NCI-H146 treated with DMSO at 0.1 percent for 48 hours (cell line): ENCODE data around the gene ZC3H4.
"Not testable (repeated sequence)": the region's sequence is repeated elsewhere in the genome, so short reads cannot be mapped to it uniquely, and the experiment has no call there.

Experiments
- DNase-seq: peaks from one replicate; lab custom pipeline; 2025; ENCODE audit not compliant: unreplicated experiment; lab: John Stamatoyannopoulos, UW

Gene ZC3H4

DNA sequence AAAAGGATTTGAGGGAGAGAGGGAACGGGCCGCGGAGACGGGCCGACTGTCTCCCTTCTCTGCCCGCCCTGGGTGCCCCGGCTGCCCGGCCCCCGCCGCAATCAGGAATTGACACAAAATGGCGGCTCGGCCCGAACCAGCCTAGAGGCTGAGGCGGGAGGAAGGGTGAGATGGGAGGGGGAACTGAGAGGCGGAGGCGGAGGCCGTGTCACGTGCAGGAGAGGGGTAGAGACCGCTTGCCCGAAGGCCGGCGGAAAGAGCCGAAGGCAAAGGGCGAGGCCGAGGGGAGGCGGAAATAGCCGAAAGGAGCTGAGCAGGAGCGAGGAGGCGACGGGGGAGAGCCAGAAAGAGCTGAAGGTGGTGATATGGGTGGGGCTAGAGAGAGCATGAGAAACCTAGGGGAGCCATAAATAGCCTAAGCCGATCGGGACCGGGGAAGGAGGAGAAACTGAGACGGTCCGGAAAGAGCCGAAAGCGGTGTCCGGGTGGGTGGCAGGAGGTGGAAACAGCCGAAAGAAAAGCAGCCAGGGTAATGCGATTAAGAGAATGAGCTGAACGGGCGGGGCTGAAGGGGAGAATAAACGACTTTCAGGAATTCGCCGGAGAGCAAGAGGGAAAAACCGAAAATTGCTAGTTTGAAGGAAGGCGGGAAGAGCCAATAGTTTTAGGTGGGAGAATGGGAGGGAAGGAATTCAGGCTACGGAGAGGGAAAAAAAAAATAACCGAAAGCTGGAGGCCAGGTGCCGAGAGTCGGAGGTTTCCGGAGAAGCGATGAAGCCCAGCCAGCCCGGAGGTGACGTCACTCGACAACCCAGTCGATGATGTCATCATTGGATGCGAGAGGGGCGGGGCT lies at the start of gene ZC3H4:
Gene ZC3H4 (minus strand): TSS at position 780 of the 853 bp plus-strand sequence. CDS start 1,192 bp downstream, outside the sequence.
- peak; percentile 99 for DNase-seq

- no peak for DNase-seq
Observed at GRCh38 chr19:47161876-47162489, 48.4 kb upstream of the ZC3H4 start.

DNA sequence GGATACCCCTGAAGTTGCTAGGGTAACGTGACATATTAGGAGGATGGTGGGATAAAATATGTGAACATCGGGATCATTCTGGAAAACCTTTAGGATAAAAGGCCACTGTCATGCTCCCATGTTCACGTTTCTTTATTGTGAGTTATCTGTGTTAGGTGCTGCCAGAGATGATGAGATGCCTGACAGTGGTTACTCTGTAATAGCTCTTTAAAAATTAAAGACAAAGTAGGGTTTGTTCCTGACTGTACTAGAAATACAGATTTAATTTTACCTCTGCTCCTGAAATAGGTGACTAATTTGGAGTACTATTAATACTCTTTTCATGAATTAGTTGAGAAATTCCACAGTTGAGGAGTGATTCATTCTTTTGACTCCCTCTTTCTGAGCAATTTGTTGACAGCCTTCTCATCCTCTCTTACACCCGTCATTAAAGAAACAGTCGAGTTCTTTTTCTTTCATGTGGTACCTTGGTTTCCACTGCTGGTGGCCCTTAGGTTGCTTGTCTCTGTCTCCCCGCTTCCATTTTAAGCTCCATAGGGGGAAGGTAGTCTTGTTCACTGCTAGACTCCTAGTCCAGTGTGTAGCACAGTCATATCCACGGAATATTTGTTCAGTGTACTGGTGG lies 45.4 kb upstream of the ZC3H4 start:
- DNase-seq = no peak

GRCh38 chr19:47158367-47158791 lies 44.8 kb upstream of the ZC3H4 start:
- DNase-seq = no peak

DNA sequence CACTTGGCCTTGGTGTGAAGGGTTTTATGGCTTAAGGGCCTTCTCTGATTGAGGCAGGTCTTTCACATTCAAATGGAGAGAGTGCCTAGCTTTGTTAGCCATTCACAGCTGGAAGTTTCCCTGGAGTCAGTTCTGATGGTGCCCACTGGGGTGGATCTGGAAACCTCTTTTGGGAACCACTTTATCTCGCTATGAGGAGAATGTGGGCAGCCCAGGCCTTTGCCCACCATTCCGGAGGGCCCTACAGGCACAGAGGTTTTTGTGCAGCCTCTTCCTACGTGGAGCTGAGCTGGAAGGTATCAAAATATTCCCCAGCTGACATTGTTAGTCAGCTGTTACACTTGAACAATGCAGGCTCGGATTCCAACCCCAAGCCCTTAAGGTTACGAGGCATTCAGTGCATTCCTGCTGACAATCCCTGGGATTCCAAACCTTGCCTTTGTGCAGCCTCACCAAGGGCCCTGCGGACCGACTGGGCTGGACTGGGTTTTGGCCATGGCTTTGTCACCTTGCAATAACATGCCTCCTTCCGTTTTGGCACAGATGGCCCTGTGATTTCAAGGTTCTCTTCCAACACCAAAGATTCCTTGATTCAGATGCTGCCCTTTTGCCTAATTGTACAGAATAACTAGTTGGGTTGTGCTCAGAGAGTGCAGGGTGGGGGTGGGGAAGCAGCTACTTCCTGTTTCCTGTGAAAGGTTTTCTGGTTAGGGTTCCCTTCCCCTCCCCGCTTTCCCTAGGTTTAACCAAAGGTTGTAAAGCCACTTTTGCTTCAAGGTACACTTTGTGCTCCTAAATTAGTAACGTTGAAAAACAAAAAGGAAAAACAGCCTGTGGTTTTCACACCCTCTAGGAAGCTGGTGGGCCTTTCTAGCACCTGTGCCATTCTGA lies 44.1 kb upstream of the ZC3H4 start:
- peak; percentile 13 for DNase-seq

DNA sequence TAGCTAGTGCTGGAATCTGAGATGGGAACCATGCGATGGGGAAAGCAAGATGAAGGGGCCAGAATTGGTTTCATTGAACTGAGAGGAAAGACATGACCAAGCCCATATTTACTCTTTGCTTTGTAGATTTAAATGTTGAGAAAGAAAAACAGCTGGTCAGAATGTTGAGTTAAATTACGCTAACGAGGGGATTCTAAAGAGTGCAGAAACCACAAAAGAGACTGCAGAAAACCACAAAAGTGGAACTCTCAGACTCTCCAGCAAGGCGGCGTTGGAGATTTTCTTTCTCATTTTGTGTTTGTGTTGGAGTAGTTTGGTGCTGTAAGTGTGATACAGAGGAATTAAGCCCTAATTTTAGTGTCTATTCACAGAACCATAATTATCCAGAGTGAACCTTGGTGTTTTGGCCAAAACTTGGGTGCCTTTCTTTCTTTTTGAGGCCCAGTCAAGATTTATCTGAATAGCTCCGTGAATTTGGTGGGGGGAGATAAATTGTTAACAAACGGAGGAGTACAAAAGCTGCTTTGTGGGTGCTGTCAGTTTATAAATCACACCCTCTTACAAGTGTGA lies 43.4 kb upstream of the ZC3H4 start:
- no peak for DNase-seq

DNA sequence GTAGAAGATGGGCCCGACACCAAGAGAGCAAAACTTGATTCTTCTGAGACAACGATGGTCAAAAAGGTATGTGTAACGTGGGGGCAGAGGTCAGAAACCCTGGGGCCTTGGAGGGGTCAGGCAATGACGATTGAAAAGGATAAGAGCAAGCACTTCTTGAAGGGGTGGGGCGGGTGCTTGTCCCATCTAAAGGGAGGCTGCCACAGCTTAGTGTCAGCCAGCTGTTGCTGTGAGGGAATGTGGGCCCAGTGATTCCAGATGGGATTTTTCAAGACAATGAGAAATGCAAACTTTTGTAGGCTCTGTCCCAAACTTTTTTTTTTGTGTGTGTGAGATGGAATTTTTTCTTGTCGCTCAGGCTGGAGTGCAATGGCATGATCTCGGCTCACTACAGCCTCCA lies 41.6 kb upstream of the ZC3H4 start:
- DNase-seq = no peak

DNA sequence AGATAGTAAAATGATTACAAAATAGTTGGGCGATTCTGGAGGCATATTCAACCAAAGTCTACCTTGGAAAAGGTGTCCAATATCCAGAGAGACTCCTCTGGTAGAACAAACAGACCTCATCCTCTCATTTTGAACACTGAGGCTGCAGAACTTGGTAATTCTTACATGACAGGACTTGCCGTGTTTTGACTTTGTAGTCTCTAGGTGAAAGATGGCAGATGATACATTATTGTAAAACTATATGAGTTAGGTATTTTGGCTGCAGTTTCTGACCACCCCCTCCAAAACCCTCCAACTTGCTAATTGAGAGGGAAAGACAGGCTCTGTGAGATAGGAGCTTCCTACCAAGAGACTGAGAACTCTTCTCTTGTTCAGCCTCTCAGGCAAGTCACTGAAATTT lies 39.7 kb upstream of the ZC3H4 start:
- DNase-seq = no peak

DNA sequence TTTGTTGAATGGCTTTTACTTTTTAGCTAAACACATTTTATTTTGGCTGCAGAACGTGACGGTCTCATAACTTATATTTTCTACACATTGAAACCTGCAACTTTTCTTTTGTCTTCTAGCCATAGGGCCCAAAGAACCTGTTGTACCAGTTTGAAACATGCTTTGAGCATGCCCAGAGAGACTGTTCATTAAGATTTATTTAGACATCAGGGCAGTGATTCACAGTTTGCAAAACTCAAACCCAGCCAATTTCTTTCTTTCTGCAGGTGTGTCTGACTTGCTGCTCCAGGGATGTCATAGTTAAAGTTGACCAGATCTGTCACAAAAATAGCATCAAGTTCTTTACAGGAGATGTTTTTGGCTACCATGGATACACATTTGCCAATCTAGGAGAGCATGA lies 39.1 kb upstream of the ZC3H4 start:
- no peak for DNase-seq

GRCh38 chr19:47152205-47152604 lies 38.6 kb upstream of the ZC3H4 start:
- peak; percentile 95 for DNase-seq

- no peak for DNase-seq
Observed at GRCh38 chr19:47151627-47152026, 38.1 kb upstream of the ZC3H4 start.

DNA sequence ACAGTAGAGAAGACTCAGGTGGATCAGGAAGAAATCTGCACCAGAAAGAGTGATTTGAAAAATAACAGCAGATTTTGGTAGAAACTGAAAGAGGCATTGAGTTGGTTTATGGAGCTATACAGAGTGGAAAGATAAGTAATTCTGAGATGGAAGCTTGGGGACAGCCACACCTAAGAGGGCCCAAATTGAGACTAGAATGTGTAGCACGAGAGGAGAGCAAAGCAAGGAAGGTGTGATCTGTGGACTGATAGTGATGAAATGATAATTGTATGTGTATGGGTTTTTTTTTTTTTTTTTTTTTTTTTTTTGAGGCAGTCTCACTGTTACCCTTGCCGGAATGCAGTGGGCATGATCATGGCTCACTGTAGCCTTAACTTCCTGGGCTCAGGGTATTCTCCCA lies 33.3 kb upstream of the ZC3H4 start:
- no peak for DNase-seq

DNA sequence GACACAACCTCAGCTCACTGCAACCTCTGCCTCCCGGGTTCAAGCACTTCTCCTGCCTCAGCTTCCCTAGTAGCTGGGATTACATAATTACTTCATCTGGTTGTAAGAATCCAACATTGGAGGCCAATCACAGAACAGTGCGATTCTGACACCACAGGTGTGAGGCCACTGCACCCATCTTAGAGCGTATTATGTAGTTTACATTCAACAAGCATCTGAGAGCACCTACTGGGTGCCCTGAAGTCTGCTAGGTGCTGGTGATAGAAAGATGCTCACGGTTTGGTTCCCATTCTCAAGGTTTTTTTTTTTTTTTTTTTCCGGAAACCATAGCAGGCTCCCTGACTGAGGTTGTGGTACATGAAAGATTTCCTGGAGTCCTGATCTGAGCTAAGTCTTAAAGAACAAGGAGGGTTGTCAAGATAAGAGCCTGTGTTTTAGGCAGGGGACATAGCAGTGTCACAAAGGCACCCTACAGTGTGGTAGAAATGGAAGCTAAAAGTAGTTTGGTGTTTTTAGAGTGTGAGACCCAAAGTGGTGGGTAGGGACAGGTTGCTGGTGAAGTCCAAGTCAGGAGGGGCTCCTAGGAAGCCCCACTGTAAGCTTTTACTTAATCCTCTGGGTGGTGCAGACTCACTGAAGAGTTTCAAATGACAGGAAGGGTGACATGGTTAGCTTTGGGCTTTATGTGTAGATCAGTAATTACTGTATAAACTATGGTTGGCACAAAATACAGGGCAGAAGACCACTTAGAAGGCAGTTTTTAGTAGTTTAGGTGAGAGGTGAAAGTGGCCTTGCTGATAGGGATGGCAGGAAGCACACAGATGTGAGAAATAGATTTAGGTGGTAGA lies 32.3 kb upstream of the ZC3H4 start:
- no peak for DNase-seq

GRCh38 chr19:47144630-47145029 lies 31.1 kb upstream of the ZC3H4 start:
- no peak for DNase-seq

GRCh38 chr19:47143322-47144073 lies 29.9 kb upstream of the ZC3H4 start:
- no peak for DNase-seq

GRCh38 chr19:47142779-47143178 lies 29.2 kb upstream of the ZC3H4 start:
- no peak for DNase-seq

DNA sequence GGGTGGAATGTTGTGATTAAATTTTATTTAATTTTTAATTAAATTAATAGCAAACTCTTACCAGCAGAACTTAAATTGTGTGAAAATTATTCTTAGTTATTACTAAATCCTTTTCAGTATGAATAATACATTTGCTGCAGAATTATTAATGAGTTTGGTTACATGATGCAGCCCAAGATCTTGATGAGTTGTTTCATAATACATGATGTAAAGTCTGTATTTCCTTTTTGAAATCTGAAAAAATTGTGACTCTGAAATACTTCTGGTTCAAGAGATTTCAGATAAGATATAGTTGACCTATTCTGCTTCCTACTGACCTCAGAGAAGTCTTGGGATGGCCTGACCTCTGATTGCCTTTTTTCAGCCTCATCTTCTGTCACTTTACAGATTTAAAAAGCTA lies 28.1 kb upstream of the ZC3H4 start:
- no peak for DNase-seq

DNA sequence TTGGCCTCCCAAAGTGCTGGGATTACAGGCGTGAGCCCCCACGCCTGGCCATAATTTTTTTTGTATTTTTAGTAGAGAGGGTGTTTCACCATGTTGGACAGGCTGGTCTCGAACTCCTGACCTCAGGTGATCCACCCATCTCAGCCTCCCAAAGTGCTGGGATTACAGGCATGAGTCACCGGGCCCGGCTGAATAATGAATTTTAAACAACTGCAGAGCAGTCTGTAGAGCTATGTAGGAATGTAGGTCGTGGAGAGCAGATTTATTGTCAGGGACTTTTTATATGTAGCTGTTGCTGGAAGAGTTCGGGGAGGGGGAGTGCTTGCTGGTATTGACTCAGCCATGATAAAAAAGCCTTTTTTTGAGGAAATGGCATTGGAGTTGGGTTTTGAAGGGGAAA lies 27.7 kb upstream of the ZC3H4 start:
- DNase-seq = not testable (repeated sequence)

- no peak for DNase-seq
Observed at GRCh38 chr19:47135156-47135555, 21.6 kb upstream of the ZC3H4 start.
